Nephron (organoid): ENCODE measurements around the gene PALMD.

Experiments used
- H3K27ac Mint-ChIP-seq, 3 experiments: 2 replicates each; pipeline ENCODE4 v1.8.0; 2020; ENCODE audit warnings: mixed read lengths in 3 of 3, mild to moderate bottlenecking in 2 of 3, moderate library complexity in 1 of 3
- H3K27me3 Mint-ChIP-seq: 2 replicates; pipeline ENCODE4 v1.8.0; 2021; ENCODE audit warnings: low read depth, mild to moderate bottlenecking, moderate library complexity, mixed read lengths
- H3K36me3 Mint-ChIP-seq: 2 replicates; pipeline ENCODE4 v1.8.0; 2020; ENCODE audit warnings: low read depth, mixed read lengths
- H3K4me1 Mint-ChIP-seq: 2 replicates; pipeline ENCODE4 v1.8.0; 2020; ENCODE audit warnings: mixed read lengths
- H3K4me3 Mint-ChIP-seq, 3 experiments: 2 replicates each; pipeline ENCODE4 v1.8.0; 2020; ENCODE audit warnings: mild to moderate bottlenecking in 3 of 3, mixed read lengths in 3 of 3, moderate library complexity in 2 of 3
- H3K9me3 Mint-ChIP-seq: 2 replicates; pipeline ENCODE4 v1.8.0; 2020; ENCODE audit warnings: mixed read lengths
- TF ChIP-seq, protein P1 (sequence below), 3 experiments: fragments of 200-600 bp; sonication (generic); IDR thresholded peaks; one replicate each; pipeline ENCODE4 v1.5.0; 2021; ENCODE audit warnings: antibody characterized with exemption in 3 of 3; ENCODE audit not compliant: unreplicated experiment in 3 of 3

Gene PALMD

DNA sequence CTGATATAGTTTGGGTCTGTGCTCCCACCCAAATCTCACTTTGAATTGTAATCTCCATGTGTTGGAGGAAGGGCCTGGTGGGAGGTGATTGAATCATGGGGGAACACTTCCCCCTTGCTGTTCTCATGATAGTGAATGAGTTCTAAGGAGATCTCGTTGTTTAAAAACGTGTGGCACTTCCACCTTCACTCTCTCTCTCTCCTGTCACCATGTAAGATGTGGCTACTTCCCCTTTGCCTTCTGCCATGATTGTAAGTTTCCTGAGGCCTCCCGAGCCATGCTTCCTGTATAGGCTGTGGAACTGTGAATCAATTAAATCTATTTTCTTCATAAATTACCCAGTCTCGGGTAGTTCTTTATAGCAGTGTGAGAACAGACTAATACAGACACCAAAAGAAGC lies 80.1 kb downstream of the PALMD start:
- no peaks in the 10 kb centered on the region for H3K27me3 Mint-ChIP-seq
- TF ChIP-seq, protein P1, sequence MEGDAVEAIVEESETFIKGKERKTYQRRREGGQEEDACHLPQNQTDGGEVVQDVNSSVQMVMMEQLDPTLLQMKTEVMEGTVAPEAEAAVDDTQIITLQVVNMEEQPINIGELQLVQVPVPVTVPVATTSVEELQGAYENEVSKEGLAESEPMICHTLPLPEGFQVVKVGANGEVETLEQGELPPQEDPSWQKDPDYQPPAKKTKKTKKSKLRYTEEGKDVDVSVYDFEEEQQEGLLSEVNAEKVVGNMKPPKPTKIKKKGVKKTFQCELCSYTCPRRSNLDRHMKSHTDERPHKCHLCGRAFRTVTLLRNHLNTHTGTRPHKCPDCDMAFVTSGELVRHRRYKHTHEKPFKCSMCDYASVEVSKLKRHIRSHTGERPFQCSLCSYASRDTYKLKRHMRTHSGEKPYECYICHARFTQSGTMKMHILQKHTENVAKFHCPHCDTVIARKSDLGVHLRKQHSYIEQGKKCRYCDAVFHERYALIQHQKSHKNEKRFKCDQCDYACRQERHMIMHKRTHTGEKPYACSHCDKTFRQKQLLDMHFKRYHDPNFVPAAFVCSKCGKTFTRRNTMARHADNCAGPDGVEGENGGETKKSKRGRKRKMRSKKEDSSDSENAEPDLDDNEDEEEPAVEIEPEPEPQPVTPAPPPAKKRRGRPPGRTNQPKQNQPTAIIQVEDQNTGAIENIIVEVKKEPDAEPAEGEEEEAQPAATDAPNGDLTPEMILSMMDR (IDR thresholded peaks at IDR 0.05; ENCODE audit: unreplicated experiment in 3 of 3), result no peak
- no peaks in the 10 kb centered on the region for H3K9me3 Mint-ChIP-seq
- H3K27ac Mint-ChIP-seq, result no peak overlapping the region
- no peak overlapping the region for H3K4me3 Mint-ChIP-seq
- H3K36me3 Mint-ChIP-seq, result no peaks in the 10 kb centered on the region
- no peaks in the 10 kb centered on the region for H3K4me1 Mint-ChIP-seq

DNA sequence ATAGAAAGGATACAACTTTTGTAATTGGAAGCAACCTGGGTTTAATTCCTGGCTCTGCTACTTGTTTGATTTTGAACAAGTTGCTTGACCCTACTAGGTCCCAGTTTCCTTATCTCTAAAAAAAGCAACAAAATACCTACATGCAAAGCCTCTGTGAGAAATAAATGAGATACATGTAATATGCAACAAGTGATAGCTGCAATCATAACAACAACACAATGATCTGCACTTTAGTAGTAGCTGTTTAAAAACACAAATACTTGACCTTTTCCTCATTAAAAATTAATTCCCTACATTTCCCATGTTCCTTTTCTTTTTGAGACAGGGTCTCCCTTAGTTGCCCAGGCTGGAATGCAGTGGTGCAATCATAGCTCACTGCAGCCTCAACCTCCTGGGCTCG lies 80.5 kb downstream of the PALMD start:
- TF ChIP-seq, protein P1 (IDR thresholded peaks at IDR 0.05; ENCODE audit: unreplicated experiment in 3 of 3), result no peak
- Mint-ChIP-seq H3K4me1 (no peaks in the 10 kb centered on the region), H3K36me3 (no peaks in the 10 kb centered on the region), H3K4me3 (no peak overlapping the region), H3K27me3 (no peaks in the 10 kb centered on the region), H3K27ac (no peak overlapping the region), H3K9me3 (no peaks in the 10 kb centered on the region)

DNA sequence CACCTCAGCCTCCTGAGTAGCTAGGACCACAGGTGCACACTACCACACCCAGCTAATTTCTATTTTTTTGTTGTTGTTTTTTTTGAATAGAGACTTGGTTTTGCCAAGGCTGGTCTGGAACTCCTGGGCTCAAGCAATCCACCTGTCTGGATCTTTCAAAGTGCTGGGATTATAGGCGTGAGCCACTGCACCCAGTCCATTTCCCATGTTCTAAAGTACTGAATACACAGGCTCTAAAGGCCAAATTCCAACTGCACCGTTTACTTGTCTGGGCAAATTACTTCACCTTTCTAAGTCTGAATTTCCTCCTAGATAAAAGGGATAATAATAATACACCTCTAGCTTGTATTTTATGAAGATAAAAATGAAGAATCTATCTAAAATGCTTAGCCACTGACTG lies 80.9 kb downstream of the PALMD start:
- TF ChIP-seq, protein P1 (IDR thresholded peaks at IDR 0.05; ENCODE audit: unreplicated experiment in 3 of 3), result no peak
- H3K27me3 Mint-ChIP-seq, result no peaks in the 10 kb centered on the region

DNA sequence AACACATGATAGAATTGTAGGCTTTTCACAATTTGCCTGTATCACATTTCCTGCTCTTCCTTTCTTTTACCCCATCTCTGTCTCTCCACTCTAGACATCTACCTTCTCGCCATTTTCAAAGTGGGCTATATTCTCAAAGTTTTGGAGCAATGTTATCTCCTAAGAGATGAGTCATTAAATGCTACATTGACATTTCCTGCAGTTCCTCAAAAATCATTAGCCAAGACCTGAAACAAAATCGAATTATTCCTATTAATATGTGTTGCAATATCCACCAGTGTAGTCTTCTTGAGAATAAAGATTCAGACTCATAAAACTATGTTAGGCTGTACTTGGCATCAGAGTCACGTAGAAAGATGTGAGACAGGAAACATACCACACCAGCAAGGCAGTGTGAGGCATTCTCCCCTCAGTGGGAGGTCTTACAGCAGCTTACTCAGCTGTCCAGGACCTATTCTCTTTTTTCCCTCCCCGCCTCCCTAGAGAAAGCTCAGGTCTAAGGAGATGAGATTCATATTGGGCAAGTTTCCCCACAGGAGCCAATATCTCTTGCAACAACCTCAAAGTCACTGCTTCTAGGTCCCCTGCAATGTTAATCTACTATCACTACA lies 81.8 kb downstream of the PALMD start:
- Mint-ChIP-seq H3K9me3 (no peaks in the 10 kb centered on the region), H3K36me3 (no peaks in the 10 kb centered on the region), H3K4me1 (no peaks in the 10 kb centered on the region), H3K27me3 (no peaks in the 10 kb centered on the region), H3K4me3 (no peak overlapping the region), H3K27ac (no peak overlapping the region)
- TF ChIP-seq, protein P1 (IDR thresholded peaks at IDR 0.05; ENCODE audit: unreplicated experiment in 3 of 3), result no peak

More for the DNA sequence above, 80.9 kb downstream of the PALMD start:
- Mint-ChIP-seq H3K4me3 (no peak overlapping the region), H3K4me1 (no peaks in the 10 kb centered on the region), H3K36me3 (no peaks in the 10 kb centered on the region), H3K27ac (no peak overlapping the region), H3K9me3 (no peaks in the 10 kb centered on the region)

- H3K27ac Mint-ChIP-seq, result no peak overlapping the region
- no peaks in the 10 kb centered on the region for H3K9me3 Mint-ChIP-seq
- no peaks in the 10 kb centered on the region for H3K27me3 Mint-ChIP-seq
- no peaks in the 10 kb centered on the region for H3K4me1 Mint-ChIP-seq
- H3K36me3 Mint-ChIP-seq, result no peaks in the 10 kb centered on the region
- TF ChIP-seq, protein P1 (IDR thresholded peaks at IDR 0.05; ENCODE audit: unreplicated experiment in 3 of 3), result peak; percentile 26 to 44 (median 30)
- H3K4me3 Mint-ChIP-seq, result no peak overlapping the region
Measured at GRCh38 chr1:99728494-99729235, 82.8 kb downstream of the PALMD start.

GRCh38 chr1:99731384-99731783 lies 85.5 kb downstream of the PALMD start:
- Mint-ChIP-seq H3K27me3 (no peaks in the 10 kb centered on the region), H3K27ac (no peak overlapping the region)

More at GRCh38 chr1:99731384-99731783, 85.5 kb downstream of the PALMD start:
- H3K4me1 Mint-ChIP-seq, result no peaks in the 10 kb centered on the region
- TF ChIP-seq, protein P1 (IDR thresholded peaks at IDR 0.05; ENCODE audit: unreplicated experiment in 3 of 3), result no peak
- H3K9me3 Mint-ChIP-seq, result no peaks in the 10 kb centered on the region
- no peaks in the 10 kb centered on the region for H3K36me3 Mint-ChIP-seq
- H3K4me3 Mint-ChIP-seq, result no peak overlapping the region
